ENCODE measurements around the gene CMSS1.
"Not testable (repeated sequence)": the region's sequence is repeated elsewhere in the genome, so short reads cannot be mapped to it uniquely, and the experiment has no call there.

Gene CMSS1

GRCh38 chr3:100216713-100217112 lies 399.1 kb downstream of the CMSS1 start:
- no peak for TF ChIP-seq POLR2A (IDR thresholded peaks at IDR 0.05; ENCODE audit: low read depth, low read length)
- FAIRE-seq = peak; percentile 33
- DNase-seq (ENCODE audit: insufficient read length, low spot score) = peak; percentile 21

- TF ChIP-seq POLR2A (IDR thresholded peaks at IDR 0.05; ENCODE audit: low read depth, low read length) = no peak
- FAIRE-seq (no peak), DNase-seq (ENCODE audit: insufficient read length, low spot score) (no peak)
These were observed 403.5 kb downstream of the CMSS1 start for GRCh38 chr3:100221159-100221558.

- DNase-seq (ENCODE audit: insufficient read length, low spot score) = no peak
- FAIRE-seq = no peak
- TF ChIP-seq POLR2A (IDR thresholded peaks at IDR 0.05; ENCODE audit: low read depth, low read length) = no peak
These were observed 407.5 kb downstream of the CMSS1 start for GRCh38 chr3:100225193-100225592.

GRCh38 chr3:100225883-100226282 lies 408.2 kb downstream of the CMSS1 start:
- no peak for DNase-seq (ENCODE audit: insufficient read length, low spot score)
- FAIRE-seq = no peak
- no peak for TF ChIP-seq POLR2A (IDR thresholded peaks at IDR 0.05; ENCODE audit: low read depth, low read length)

- no peak for DNase-seq (ENCODE audit: insufficient read length, low spot score)
These were observed 409.2 kb downstream of the CMSS1 start for GRCh38 chr3:100226712-100227429.

GRCh38 chr3:100227511-100227921 lies 409.9 kb downstream of the CMSS1 start:
- no peak for DNase-seq (ENCODE audit: insufficient read length, low spot score)
- TF ChIP-seq POLR2A (IDR thresholded peaks at IDR 0.05; ENCODE audit: low read depth, low read length) = no peak
- FAIRE-seq = no peak

More at GRCh38 chr3:100226712-100227429, 409.2 kb downstream of the CMSS1 start:
- TF ChIP-seq POLR2A (IDR thresholded peaks at IDR 0.05; ENCODE audit: low read depth, low read length) = no peak
- FAIRE-seq = no peak

GRCh38 chr3:100228247-100228646 lies 410.6 kb downstream of the CMSS1 start:
- no peak for DNase-seq (ENCODE audit: insufficient read length, low spot score)
- TF ChIP-seq POLR2A (IDR thresholded peaks at IDR 0.05; ENCODE audit: low read depth, low read length) = no peak
- no peak for FAIRE-seq

- FAIRE-seq; DNase-seq (ENCODE audit: insufficient read length, low spot score): not testable (repeated sequence)
These were observed 411.5 kb downstream of the CMSS1 start for GRCh38 chr3:100229188-100229587.

- FAIRE-seq (no peak), DNase-seq (ENCODE audit: insufficient read length, low spot score) (no peak)
- TF ChIP-seq POLR2A (IDR thresholded peaks at IDR 0.05; ENCODE audit: low read depth, low read length) = no peak
These were observed 413.0 kb downstream of the CMSS1 start for GRCh38 chr3:100230710-100231109.
